Islet of Langerhans (tissue), 1 donor: ENCODE measurements around the gene FAM43A.

Experiments used
- FAIRE-seq: peaks from one replicate; lab custom pipeline; 2011; peaks lifted over from hg19 to GRCh38; lab: Jason Lieb, UNC

Gene FAM43A

DNA sequence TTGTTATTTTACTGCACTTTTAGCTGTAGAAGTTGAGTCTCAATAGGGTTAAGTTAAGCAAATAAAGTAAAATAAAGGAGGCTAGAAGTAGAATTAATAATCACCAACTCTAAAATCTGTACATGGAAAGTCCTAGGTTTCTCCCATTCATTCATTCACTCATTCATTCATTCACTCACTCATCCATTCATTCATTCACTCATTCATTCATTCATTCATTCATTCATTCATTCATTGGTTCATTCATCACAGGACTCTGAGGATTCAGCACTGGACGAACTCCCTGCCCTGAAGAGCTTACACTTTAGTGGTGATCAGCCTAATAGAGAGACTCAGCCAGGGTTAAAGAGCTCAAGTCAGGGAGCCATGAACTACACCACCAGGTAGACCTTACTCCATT lies 9.2 kb upstream of the FAM43A start:
- no peak for FAIRE-seq

DNA sequence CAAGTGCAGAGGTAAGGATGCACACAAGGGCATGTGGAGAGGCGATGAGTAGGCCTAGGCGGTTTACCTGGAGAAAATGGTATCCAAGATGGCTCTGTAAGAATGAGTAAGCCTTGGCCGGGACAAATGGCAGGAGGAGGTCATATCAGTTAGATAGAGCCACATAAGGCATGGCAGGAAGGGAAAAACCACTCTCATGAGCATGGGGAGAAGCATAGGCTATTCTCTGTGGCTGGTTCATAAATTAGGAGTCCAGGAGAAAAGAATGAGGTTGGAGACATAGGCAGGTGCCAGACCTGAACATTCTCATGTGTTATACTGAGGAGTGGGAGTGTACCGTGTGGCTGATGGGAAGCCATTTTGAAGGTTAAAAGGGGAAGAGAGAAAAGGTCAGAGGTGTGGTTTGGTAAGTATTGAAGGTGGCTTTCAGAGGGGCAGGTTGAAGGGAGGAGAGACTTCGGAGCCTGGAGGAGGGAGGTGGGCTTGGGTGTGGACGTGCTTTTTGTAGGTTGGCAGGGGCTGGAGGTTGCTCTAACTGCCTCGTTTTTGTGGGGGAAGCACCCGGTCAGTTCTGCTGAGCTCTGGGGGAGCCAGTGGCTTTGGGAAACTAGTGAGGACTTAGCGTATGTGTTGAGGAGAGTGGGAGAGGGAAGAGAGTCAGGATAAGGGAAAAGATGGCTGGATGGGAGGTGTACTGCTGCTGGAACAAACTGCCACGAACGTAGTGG lies 4.6 kb upstream of the FAM43A start:
- no peak for FAIRE-seq

DNA sequence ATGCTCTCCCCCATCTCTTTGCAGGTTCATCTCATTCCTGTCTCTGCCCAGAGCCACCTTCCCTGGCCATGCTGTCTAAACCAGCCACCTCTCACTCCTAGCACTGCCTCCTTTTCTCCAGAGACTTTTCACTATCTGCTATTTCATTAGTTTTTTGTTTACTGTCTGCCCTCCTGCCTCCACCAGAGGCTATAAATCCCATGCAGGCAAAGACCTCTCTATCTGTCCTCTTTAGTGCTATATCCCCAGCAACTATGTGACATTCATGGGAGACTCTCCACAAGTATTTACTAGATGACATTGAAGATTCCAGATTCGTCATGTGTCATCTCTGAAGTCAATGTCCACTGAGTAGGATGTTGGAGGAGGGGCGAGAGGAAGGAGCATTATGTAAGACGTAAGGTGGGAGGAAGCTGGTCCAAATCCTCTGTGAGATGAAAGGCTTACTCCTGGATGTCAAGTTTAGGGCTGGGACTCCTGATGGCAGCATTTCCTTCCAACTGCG lies 3.4 kb upstream of the FAM43A start:
- FAIRE-seq: no peak

GRCh38 chr3:194682694-194683310 lies 2.9 kb upstream of the FAM43A start:
- peak; percentile 95 for FAIRE-seq

DNA sequence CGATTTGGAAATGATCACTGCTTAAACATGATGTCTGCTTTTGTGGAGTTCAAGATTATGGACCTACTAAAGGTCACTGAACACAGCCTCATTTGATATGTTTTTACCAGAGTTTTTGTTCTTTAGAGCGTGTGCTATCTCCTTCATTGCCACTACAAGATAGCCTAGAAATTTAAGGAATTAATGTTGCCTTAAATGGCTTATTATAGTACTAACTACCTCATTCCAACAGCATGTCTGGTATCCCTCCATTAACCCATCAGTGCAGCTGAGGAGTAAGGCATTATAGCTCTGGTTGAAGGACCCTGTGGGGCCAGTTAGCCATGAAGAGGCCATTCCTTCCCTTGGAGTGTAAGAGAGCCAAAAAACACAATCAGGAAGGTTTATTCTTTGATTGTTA lies 2.3 kb upstream of the FAM43A start:
- no peak for FAIRE-seq

- FAIRE-seq: no peak
These were observed 492 bp upstream of the FAM43A start for GRCh38 chr3:194685065-194685717.

- no peak for FAIRE-seq
These were observed 732 bp downstream of the FAM43A start for GRCh38 chr3:194686414-194686815.

DNA sequence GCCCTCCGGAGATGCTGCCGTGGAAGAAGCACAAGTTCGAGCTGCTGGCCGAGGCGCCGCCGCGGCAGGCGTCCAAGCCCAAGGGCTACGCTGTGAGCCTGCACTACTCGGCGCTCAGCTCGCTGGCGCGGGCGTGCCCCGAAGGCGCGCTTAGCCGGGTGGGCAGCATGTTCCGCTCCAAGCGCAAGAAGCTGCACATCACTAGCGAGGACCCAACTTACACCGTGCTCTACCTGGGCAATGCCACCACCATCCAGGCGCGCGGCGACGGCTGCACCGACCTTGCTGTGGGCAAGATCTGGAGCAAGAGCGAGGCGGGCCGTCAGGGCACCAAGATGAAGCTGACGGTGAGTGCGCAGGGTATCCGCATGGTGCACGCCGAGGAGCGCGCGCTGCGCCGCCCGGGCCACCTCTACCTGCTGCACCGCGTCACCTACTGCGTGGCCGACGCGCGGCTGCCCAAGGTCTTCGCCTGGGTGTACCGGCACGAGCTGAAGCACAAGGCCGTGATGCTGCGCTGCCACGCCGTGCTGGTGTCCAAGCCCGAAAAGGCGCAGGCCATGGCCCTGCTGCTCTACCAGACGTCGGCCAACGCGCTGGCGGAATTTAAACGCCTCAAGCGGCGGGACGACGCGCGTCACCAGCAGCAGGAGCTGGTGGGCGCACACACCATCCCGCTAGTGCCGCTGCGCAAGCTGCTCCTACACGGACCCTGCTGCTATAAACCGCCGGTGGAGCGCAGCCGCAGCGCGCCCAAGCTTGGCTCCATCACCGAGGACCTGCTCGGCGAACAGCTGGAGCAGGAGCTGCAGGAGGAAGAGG lies 1.3 kb downstream of the FAM43A start:
- FAIRE-seq: no peak

GRCh38 chr3:194687638-194688199 lies 2.0 kb downstream of the FAM43A start:
- no peak for FAIRE-seq

DNA sequence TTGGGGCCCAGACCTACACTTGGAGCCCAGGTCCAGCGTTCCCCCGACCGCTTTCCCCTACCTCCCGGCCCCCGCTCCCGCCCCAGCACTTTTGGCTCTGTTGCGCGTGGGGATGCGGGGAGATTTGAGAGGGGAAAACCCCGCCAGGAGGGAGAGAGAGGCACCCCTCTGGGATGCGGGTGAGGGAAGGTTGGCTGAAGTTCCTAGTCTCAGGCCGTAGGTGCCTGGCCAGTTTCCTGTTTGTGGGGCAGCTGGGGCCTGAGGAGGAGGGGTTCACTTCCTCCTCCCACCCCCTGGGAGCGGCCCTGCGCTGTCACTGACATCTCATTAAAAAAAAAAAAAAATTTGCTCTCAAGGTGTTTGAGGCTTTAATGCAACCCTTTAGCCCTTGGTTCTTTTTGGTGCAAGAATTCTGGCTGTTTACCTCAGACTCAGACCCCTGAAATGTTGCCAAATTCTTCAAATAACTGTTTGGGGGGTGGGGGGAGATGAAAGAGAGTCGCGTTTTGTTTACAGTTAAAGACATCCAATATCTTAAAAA lies 2.6 kb downstream of the FAM43A start:
- FAIRE-seq: no peak

GRCh38 chr3:194688946-194689345 lies 3.3 kb downstream of the FAM43A start:
- no peak for FAIRE-seq

GRCh38 chr3:194689493-194689944 lies 3.8 kb downstream of the FAM43A start:
- FAIRE-seq: no peak

GRCh38 chr3:194690501-194691372 lies 5.1 kb downstream of the FAM43A start:
- no peak for FAIRE-seq

- FAIRE-seq: no peak
These were observed 6.0 kb downstream of the FAM43A start for GRCh38 chr3:194691481-194692283.

GRCh38 chr3:194696702-194697101 lies 11.0 kb downstream of the FAM43A start:
- FAIRE-seq: no peak

GRCh38 chr3:194702545-194702944 lies 16.9 kb downstream of the FAM43A start:
- no peak for FAIRE-seq

DNA sequence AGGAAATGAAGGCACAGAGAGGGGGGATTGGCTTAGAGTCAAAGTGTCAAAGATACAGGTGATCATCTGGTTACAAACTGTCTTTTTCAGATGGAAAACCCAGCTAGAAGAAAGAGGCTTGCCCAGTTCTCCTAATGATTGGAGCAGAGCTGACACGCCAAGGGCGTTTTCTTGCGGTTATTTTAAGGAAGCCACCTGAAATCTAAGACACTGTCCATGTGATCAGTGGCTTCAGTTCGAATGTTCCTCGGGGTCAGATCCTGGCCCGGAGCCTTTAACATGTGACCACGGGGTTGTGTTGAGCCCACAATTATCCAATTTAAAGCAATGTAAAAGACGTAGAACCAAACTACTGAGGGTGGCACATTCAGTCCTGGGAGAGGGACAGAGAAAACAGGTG lies 19.5 kb downstream of the FAM43A start:
- no peak for FAIRE-seq

DNA sequence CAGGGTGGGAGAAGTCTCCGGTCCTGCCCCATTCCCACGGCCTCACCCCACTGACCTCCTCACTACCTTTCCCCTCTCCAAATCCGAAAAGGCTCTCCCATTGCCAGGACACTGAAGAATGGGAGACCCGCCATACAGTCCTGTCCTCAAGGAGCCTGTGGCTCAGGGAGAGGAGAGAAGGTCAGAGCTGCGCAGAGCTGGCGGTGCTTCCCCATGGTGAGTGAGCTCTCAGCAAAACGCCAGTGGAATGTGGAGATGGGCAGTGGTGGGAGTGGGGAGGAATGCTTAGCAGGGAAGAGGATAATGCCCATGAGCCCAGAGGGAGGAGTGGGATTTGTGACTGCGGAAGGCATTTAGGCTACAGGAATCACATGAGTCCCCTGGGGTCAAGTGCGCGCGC lies 20.1 kb downstream of the FAM43A start:
- no peak for FAIRE-seq

- no peak for FAIRE-seq
These were observed 21.5 kb downstream of the FAM43A start for GRCh38 chr3:194707147-194707540.

- FAIRE-seq: no peak
These were observed 25.6 kb downstream of the FAM43A start for GRCh38 chr3:194711286-194711685.
